Erythroblast (primary cell): Measurements from ENCODE around the gene MAP4K1.

ENCODE experiments used
- GATA1 ChIP-seq: IDR thresholded peaks from 2 replicates; pipeline ENCODE4 v1.6.1; 2011; ENCODE audit warnings: low read depth, mild to moderate bottlenecking, control low read depth, low read length, moderate library complexity
- POLR2A ChIP-seq: IDR thresholded peaks from 2 replicates; pipeline ENCODE4 v1.6.1; 2011; ENCODE audit warnings: mild to moderate bottlenecking, low read length

DNA sequence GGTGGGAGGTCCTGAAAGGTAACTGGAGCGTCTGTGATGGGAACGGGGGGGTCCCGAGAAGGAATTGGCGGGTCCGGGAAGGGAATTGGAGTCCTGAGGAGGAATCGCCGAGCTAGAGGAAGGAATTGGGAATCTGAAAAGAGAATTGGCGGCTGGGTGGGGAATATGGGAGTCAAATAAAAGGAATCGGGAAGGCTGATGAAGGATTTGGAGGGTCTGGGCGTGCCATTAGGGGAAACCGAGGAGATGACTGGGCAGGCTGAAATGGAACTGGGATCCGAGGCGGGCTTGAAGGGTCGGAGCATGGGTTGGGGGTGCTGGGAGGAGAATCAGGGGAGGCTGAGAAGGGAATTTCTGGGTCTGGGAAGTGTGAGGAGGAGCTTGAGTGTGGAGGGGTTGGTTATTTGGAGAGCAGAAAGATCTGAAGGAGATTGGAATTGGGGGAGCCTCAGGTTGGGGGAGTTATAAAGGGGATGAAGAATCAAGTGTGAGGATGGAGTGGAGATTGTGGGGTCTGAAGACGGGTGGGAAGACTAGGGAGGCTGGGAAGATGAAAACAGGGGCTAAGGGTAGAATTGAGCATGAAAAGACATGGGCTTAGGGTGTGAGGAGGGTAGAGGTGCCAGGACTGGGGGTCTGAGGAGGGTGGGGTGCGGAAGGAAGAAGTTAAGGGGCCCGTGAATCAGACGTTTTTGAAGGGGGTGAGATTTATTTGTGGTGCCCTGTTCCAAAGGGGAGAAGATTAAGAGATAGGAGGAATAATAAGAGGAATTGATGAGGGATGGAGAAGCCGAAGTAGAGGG, 30.4 kb upstream of the MAP4K1 start:
- no peak for TF ChIP-seq POLR2A
- no peak for TF ChIP-seq GATA1
